PFSK-1 (cell line): ENCODE measurements around the gene MYCN.

Experiments
- FOXP2 ChIP-seq: optimal IDR thresholded peaks from 2 replicates; pipeline ENCODE3; 2011; ENCODE audit warnings: borderline replicate concordance, control low read depth, inconsistent platforms; ENCODE audit not compliant: insufficient read depth; ENCODE audit errors: extremely low read length, extremely low read depth
- POLR2AphosphoS5 ChIP-seq: IDR thresholded peaks from 2 replicates; pipeline ENCODE4 v1.6.1; 2012; ENCODE audit warnings: low read depth, mild to moderate bottlenecking, control low read depth, low read length, moderate library complexity
- REST ChIP-seq, 2 experiments: IDR thresholded peaks; 2 replicates each; pipeline versions ENCODE4 v1.6.1 to v1.8.0; 2011 to 2012; ENCODE audit warnings: low read depth in 2 of 2, low read length in 2 of 2, control low read depth in 1 of 2, inconsistent platforms in 1 of 2, mild to moderate bottlenecking in 1 of 2, moderate library complexity in 1 of 2; ENCODE audit not compliant: insufficient read depth in 1 of 2
- SIN3A ChIP-seq: IDR thresholded peaks from 2 replicates; pipeline ENCODE4 v1.6.1; 2012; ENCODE audit warnings: mild to moderate bottlenecking, low read length, moderate library complexity, borderline replicate concordance; ENCODE audit not compliant: insufficient read depth
- TAF1 ChIP-seq: IDR thresholded peaks from 2 replicates; pipeline ENCODE4 v1.6.1; 2012; ENCODE audit warnings: low read length, control low read depth, borderline replicate concordance; ENCODE audit not compliant: insufficient read depth

MYCN gene

GRCh38 chr2:15936277-15937104 lies 3.9 kb upstream of the MYCN start:
- TF ChIP-seq POLR2AphosphoS5 (no peak), FOXP2 (no peak), SIN3A (no peak), REST (IDR thresholded peaks at IDR 0.05; ENCODE audit: insufficient read depth in 1 of 2, low read depth in 2 of 2, low read length in 2 of 2) (no peak), TAF1 (no peak)

GRCh38 chr2:15937105-15937881 lies 3.1 kb upstream of the MYCN start:
- TF ChIP-seq SIN3A (no peak), REST (IDR thresholded peaks at IDR 0.05; ENCODE audit: insufficient read depth in 1 of 2, low read depth in 2 of 2, low read length in 2 of 2) (no peak), POLR2AphosphoS5 (no peak), TAF1 (no peak), FOXP2 (no peak)

DNA sequence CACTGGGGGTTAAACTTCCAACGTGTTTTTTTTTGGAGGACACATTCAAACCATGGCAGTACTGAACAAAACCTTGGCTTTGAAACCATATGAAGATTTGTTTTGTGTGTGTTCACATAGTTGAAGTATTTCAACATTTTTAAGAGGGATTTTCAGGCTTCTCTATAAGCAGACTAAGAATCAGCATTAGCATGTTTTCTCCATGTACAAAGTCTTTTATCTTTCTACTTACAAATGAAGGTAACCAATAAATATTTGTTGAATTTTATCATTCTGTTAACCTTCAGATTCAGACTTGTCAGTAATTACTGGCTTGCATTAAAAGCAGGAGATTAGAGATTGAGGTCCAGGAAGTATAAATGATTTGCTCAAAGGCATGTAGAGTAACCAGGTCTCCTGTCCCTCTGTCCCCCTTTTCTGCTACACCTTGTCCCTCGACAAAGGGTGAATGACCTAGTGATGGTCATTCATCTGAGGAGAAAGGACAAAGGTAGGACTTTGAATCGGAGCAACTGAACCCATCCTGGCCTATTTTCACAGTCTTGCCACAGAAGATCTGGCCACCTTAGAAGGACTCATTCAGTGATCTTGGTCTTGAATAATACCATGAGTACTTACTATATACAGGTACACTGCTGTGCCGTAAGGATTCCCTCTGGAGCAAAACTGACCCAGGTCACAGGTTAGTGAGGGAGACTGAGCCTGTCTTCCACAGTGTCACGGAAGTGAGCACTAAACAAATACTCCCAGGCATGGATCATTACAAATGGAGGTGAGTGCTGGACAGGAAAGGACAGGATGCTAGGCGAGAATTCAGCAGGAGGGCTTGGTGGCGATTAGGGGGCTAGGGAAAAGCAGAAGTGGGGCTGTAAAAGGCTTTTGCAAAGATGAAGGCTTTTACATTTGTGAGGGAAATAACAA lies 2.2 kb upstream of the MYCN start:
- TF ChIP-seq FOXP2, result no peak
- no peak for TF ChIP-seq TAF1
- no peak for TF ChIP-seq REST (IDR thresholded peaks at IDR 0.05; ENCODE audit: insufficient read depth in 1 of 2, low read depth in 2 of 2, low read length in 2 of 2)
- no peak for TF ChIP-seq POLR2AphosphoS5

GRCh38 chr2:15938803-15939555 lies 1.4 kb upstream of the MYCN start:
- TF ChIP-seq REST (IDR thresholded peaks at IDR 0.05; ENCODE audit: insufficient read depth in 1 of 2, low read depth in 2 of 2, low read length in 2 of 2) (no peak), TAF1 (no peak), FOXP2 (no peak), POLR2AphosphoS5 (no peak), SIN3A (no peak)
